ENCODE results near the gene CACNA1B. TPM values are rescaled to one million over a fixed set of nuclear protein-coding genes. Genes with fewer than 3 reads are reported as not detected.

Gene CACNA1B
- total and polyA plus RNA-seq, 8 donors: 0.16 to 1.3 (median 0.31) TPM

- intact Hi-C loops (cut with DNase I): no loop called here
- Histone ChIP-seq H3K27me3 (no peaks in the 10 kb centered on the region), H3K4me3 (no peak overlapping the region), H3K27ac (no peak overlapping the region), H3K36me3 (no peaks in the 10 kb centered on the region), H3K9me3 (no peaks in the 10 kb centered on the region), H3K4me1 (no peaks in the 10 kb centered on the region)
- FAIRE-seq (no peak), ATAC-seq (no peak), DNase-seq (peak in 2 of 6 donors; percentile 29 to 44)
- whole genome bisulfite sequencing, 2 donors: 65 to 75% methylated on average over 16 of the region's 16 CpGs
- TF ChIP-seq, protein P1, sequence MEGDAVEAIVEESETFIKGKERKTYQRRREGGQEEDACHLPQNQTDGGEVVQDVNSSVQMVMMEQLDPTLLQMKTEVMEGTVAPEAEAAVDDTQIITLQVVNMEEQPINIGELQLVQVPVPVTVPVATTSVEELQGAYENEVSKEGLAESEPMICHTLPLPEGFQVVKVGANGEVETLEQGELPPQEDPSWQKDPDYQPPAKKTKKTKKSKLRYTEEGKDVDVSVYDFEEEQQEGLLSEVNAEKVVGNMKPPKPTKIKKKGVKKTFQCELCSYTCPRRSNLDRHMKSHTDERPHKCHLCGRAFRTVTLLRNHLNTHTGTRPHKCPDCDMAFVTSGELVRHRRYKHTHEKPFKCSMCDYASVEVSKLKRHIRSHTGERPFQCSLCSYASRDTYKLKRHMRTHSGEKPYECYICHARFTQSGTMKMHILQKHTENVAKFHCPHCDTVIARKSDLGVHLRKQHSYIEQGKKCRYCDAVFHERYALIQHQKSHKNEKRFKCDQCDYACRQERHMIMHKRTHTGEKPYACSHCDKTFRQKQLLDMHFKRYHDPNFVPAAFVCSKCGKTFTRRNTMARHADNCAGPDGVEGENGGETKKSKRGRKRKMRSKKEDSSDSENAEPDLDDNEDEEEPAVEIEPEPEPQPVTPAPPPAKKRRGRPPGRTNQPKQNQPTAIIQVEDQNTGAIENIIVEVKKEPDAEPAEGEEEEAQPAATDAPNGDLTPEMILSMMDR (IDR thresholded peaks at IDR 0.05): no peak
Measured at GRCh38 chr9:138009803-138010690, 132.5 kb downstream of the CACNA1B start.

DNA sequence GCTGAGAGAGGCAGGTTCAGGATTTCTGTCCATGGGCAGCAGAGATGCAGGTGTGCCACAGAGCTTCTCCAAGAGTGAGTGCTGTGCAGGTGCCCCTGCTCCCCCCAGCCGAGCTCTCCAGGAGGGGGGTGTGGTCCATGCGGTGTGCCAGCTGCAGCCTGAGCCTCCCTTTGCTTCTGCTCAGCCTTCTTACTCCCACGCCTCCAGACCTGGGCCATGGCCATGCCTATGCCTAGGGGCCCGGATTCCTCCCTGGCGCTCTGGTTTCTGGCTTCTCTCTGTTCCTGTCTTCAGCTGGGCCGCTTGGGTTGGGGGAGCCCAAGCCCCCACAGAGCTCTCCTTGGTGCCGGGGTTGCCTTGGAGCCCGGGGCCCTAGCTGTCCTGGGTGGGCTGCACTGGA is 133.3 kb downstream of the CACNA1B start:
- Histone ChIP-seq H3K27me3 (no peaks in the 10 kb centered on the region), H3K27ac (no peak overlapping the region), H3K36me3 (no peaks in the 10 kb centered on the region), H3K9me3 (no peaks in the 10 kb centered on the region), H3K4me1 (no peaks in the 10 kb centered on the region), H3K4me3 (no peak overlapping the region)
- TF ChIP-seq, protein P1 (IDR thresholded peaks at IDR 0.05): no peak
- FAIRE-seq: no peak
- no peak for ATAC-seq
- DNase-seq: peak in 1 of 6 donors; percentile 39
- WGBS, 2 donors: 64 to 70% methylated on average over 8 of the region's 8 CpGs
- intact Hi-C loops (cut with DNase I): no loop called here

GRCh38 chr9:138011951-138012500 is 134.4 kb downstream of the CACNA1B start:
- Histone ChIP-seq H3K4me1 (no peaks in the 10 kb centered on the region), H3K27me3 (no peaks in the 10 kb centered on the region), H3K27ac (no peak overlapping the region), H3K9me3 (no peaks in the 10 kb centered on the region), H3K4me3 (no peak overlapping the region), H3K36me3 (no peaks in the 10 kb centered on the region)
- ATAC-seq: no peak
- no peak for DNase-seq
- WGBS, 2 donors: 44 to 51% methylated on average over 4 of the region's 4 CpGs
- intact Hi-C loops (cut with DNase I): no loop called here
- TF ChIP-seq, protein P1 (IDR thresholded peaks at IDR 0.05): no peak
- no peak for FAIRE-seq

- no peak for FAIRE-seq
- 82 to 95% methylated on average over 2 of the region's 2 CpGs for WGBS, 2 donors
Measured at GRCh38 chr9:138013273-138013672, 135.7 kb downstream of the CACNA1B start.

More at GRCh38 chr9:138013273-138013672, 135.7 kb downstream of the CACNA1B start:
- Histone ChIP-seq H3K4me3 (no peak overlapping the region), H3K27me3 (no peaks in the 10 kb centered on the region), H3K9me3 (no peaks in the 10 kb centered on the region), H3K36me3 (no peaks in the 10 kb centered on the region), H3K27ac (no peak overlapping the region), H3K4me1 (no peaks in the 10 kb centered on the region)
- TF ChIP-seq, protein P1 (IDR thresholded peaks at IDR 0.05): no peak
- intact Hi-C loops (cut with DNase I): no loop called here
- no peak for ATAC-seq
- no peak for DNase-seq

Data from pancreas (tissue), 10 donors.